Anterior cingulate cortex (tissue), 58 donors: ENCODE results near the gene F2RL2.

Source experiments
- DNase-seq, 58 donors: peaks; one replicate each; lab custom pipeline; 2025; lab: John Stamatoyannopoulos, UW

The F2RL2 gene

DNA sequence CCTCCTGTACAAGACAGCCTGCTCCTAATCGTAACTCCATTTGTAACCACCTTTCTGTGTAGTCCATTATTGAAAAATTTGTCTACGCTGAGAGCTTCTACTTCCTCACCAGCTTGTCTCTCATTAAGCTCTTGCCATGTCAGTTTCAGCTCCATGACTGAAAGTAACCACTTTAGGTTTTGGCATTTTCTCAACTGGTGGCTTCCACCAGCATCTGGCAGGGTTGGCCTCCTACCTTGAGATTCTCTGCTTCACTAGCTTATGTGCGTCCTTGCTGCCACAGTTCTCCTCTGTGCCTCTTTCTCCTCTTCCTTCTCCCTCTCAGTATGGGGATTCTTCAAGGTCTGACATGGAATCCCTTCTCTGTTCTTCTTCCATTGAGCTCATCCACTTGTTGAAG is 31.8 kb downstream of the F2RL2 start:
- DNase-seq: no peak

DNA sequence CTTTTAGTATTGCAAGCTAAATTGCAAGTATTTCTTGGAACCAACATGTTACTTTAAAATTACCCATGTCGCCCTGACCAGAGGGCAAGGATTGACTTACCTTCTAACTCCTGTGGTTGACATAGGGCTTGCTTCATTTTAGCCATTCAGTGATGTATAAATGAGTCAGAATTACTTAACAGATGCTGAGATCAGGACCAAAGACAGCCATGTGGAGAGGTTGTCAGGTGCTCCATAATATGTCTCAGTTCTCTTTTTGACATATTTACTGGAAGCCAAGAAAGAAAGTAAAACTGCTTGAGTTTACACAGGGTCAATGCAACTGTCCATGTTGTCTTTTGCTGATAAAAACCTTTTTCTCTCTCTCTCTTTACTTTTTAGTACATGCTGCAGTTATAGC is 33.2 kb downstream of the F2RL2 start:
- DNase-seq: no peak

- no peak for DNase-seq
Measured at GRCh38 chr5:76586531-76586930, 36.7 kb downstream of the F2RL2 start.

DNA sequence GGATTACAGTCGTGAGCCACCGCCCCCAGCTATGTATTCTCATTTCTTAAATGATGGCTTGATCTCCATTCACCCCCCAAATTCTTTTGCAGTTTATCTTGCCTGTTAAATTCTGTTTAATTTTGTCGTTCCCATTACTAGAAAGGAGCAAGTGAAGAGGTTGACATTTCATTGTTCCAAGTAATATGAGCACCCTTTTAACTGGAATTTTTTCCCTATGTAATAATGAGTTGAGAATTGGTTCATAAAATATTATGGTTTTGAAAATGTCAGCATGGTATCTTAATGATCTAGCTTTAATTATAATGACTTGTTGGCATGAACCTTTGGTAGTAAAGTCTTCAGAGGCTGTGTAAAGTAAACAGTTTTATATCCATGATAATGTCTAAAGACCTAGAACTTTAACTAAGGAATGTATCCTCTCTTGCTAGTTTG is 37.4 kb downstream of the F2RL2 start:
- no peak for DNase-seq

DNA sequence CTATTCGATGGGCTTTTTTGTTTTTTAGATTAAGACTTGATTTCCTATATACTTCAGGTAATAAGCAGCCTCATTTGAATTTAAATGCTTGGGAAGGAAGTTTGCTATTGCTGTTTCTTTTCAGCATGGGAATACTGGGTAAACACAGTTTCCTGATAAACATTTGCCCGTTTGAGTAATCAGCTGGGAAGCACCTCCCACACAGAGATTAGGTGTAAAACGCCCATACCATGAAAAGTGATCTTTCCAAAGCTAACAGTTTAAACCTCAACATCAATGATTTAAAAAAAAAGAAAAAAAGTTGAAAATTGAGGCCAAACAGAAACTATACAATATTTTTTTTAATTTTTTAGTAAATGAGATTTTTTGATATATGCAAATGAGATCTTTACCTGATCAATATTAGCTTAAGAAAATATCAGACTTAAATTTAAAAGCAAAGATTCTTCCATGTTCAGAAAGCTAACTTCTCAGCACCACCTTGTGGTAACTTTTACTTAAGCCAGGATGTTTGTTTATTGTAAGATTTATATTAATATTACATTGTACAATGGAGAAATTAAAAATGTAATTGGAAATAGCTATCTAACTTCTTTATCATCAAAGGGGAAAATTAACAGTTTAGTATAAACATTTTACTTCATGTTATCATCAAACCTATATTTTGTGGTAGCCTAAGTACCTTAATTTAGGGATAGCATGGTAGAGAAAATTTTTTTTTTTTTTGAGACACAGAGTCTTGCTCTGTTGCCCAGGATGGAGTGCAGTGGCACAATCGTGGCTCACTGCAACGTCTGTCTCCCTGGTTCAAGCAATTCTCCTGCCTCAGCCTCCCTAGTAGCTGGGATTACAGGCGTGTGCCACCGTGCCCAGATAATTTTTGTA is 39.8 kb downstream of the F2RL2 start:
- DNase-seq: no peak

DNA sequence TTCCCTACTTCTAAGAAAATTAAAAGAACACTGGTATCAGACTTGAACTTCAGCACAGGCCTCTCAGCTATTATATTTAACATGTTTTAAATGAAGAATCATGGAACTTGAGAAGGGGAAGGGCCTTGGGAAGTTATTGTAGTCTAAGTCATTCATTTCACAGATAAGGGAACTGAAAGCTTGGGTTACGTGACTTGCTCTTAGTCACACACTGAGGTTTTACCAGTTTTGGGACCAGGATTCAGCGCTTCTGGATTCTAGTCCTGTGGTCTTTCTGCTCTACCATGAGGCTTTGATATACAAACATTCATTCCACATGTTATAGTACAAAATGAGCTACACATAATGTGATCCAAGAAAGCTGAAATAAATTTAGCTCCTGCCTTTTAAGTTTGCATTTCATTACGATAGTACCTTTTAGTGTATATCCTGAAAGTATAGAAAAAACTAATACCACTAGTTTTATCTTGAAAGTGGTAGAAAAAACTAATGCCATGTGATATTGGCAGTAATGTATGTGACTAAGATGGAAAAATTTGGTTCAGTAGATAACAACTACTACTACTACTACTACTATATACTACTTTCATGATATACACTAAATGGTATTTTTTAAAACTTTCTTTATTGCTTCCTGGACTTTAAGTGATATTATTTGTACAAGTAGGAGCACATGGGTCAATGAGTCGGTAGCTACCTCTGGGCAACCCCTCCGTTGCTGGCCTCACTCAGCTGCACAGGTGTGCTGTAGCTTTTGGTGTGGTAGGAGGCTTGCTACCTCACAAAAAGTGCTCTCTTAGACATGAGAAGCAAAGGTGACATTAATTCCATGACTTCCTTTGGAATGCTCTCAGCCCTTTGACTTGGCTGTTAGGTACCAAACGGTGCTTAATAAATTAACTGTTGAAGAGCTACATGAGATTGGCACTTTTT is 40.7 kb downstream of the F2RL2 start:
- DNase-seq: no peak

DNA sequence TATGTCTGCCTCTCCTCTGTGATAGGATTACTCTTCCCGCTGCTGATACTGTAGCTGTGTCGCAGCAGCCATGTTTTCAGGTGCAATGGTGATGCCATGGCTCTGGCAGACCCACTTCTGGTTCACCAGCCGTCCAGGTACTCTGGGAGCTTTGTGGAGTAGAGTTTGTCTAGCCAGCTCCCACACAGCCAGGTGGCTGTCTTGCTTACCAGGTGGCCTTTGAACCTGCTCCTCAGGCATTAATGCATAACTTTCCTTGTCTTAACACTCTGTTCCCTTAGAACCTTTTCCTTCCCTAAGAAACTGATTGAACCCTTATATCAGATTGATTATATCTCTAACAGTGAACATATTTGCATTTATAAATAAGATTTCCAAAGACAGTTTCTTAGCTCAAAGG is 42.2 kb downstream of the F2RL2 start:
- no peak for DNase-seq

GRCh38 chr5:76579166-76579937 is 43.9 kb downstream of the F2RL2 start:
- no peak for DNase-seq

- no peak for DNase-seq
Measured at GRCh38 chr5:76576996-76577395, 46.2 kb downstream of the F2RL2 start.

- DNase-seq: no peak
Measured at GRCh38 chr5:76576450-76576849, 46.8 kb downstream of the F2RL2 start.

GRCh38 chr5:76571559-76571958 is 51.6 kb downstream of the F2RL2 start:
- DNase-seq: no peak

DNA sequence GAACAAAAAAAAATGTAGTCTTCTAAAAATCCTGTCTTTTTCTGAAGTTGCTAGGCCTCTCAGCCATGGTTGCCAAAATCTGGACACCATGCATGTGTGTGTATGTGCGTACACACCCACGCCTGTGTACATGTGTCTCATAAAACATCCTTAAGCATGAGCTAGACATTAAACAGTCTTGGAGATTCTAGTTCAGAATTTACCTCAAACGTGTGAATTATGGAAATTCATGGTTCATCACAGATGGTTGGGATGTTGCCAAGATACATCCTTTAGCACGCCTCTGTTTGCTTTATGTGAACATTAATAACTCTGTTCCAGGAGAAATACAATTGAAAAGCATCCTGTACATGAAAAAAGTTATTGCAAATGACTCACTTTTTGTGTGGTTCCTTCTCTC is 53.0 kb downstream of the F2RL2 start:
- no peak for DNase-seq
